Erythroblast (primary cell): Measurements from ENCODE around the gene TMIGD3.
A peak's percentile ranks its signal among the peaks of the same experiment; 100 is the strongest.
"Not testable (repeated sequence)": the region's sequence is repeated elsewhere in the genome, so short reads cannot be mapped to it uniquely, and the experiment has no call there.

Experiments
- DNase-seq, 2 experiments: peaks; one replicate each; lab custom pipeline; 2025; lab: John Stamatoyannopoulos, UW
- GATA1 ChIP-seq: IDR thresholded peaks from 2 replicates; pipeline ENCODE4 v1.6.1; 2011; ENCODE audit warnings: low read depth, mild to moderate bottlenecking, control low read depth, low read length, moderate library complexity
- POLR2A ChIP-seq: IDR thresholded peaks from 2 replicates; pipeline ENCODE4 v1.6.1; 2011; ENCODE audit warnings: mild to moderate bottlenecking, low read length

Gene TMIGD3

GRCh38 chr1:111503585-111504060 is at the start of gene TMIGD3, which contains the start of gene ADORA3:
TSS of gene TMIGD3 (minus strand) at chr1:111503633. CDS start at chr1:111503354, 279 bp downstream.
TSS of gene ADORA3 (minus strand) at chr1:111503633. CDS start at chr1:111503354, 279 bp downstream.
- TF ChIP-seq POLR2A (no peak), GATA1 (no peak)
- DNase-seq: no peak

- TF ChIP-seq POLR2A (no peak), GATA1 (no peak)
- DNase-seq: no peak
These were observed 49.8 kb upstream of the TMIGD3 start for GRCh38 chr1:111553196-111553595.

- no peak for DNase-seq
- TF ChIP-seq GATA1 (no peak), POLR2A (no peak)
These were observed 49.2 kb upstream of the TMIGD3 start for GRCh38 chr1:111552587-111552986.

GRCh38 chr1:111551623-111552411 is 48.4 kb upstream of the TMIGD3 start:
- TF ChIP-seq GATA1 (no peak), POLR2A (no peak)
- DNase-seq: peak; percentile 56 to 74

- not testable (repeated sequence) for DNase-seq
These were observed 44.4 kb upstream of the TMIGD3 start for GRCh38 chr1:111547786-111548185.

GRCh38 chr1:111542187-111542586 is 38.8 kb upstream of the TMIGD3 start:
- no peak for TF ChIP-seq POLR2A
- no peak for TF ChIP-seq GATA1
- no peak for DNase-seq

GRCh38 chr1:111541721-111542120 is 38.3 kb upstream of the TMIGD3 start:
- no peak for TF ChIP-seq GATA1
- TF ChIP-seq POLR2A: no peak
- no peak for DNase-seq

- TF ChIP-seq GATA1 (no peak), POLR2A (no peak)
- DNase-seq: no peak
These were observed 37.5 kb upstream of the TMIGD3 start for GRCh38 chr1:111540928-111541327.

GRCh38 chr1:111538343-111539025 is 35.1 kb upstream of the TMIGD3 start:
- TF ChIP-seq POLR2A: no peak
- TF ChIP-seq GATA1: no peak
- no peak for DNase-seq

- DNase-seq: no peak
- no peak for TF ChIP-seq POLR2A
- no peak for TF ChIP-seq GATA1
These were observed 32.1 kb upstream of the TMIGD3 start for GRCh38 chr1:111535256-111536191.

GRCh38 chr1:111520053-111520452 is 16.6 kb upstream of the TMIGD3 start:
- no peak for DNase-seq
- no peak for TF ChIP-seq GATA1
- no peak for TF ChIP-seq POLR2A

GRCh38 chr1:111517469-111518225 is 14.2 kb upstream of the TMIGD3 start:
- DNase-seq: no peak
- TF ChIP-seq GATA1 (no peak), POLR2A (no peak)

GRCh38 chr1:111516005-111516535 is 12.6 kb upstream of the TMIGD3 start:
- peak; percentile 70 to 80 for DNase-seq

More at GRCh38 chr1:111516005-111516535, 12.6 kb upstream of the TMIGD3 start:
- TF ChIP-seq GATA1 (no peak), POLR2A (peak; percentile 40)
